GM19023 (cell line): Measurements from ENCODE around the gene ROBO4.

Source experiments
- ATAC-seq: cut with Tn5 transposase; IDR thresholded peaks from one replicate; pipeline ENCODE4 v1.9.1; 2021; ENCODE audit warnings: mild to moderate bottlenecking, moderate library complexity; ENCODE audit not compliant: unreplicated experiment

ROBO4 gene

GRCh38 chr11:124919898-124920297 is 22.2 kb upstream of the ROBO4 start:
- ATAC-seq, result no peak

- ATAC-seq, result no peak
Observed at GRCh38 chr11:124918950-124919349, 21.3 kb upstream of the ROBO4 start, which contains the start of gene HEPN1. TSS of gene HEPN1 (plus strand) at chr11:124919250.

GRCh38 chr11:124917115-124917637 is 19.5 kb upstream of the ROBO4 start:
- ATAC-seq, result no peak

- ATAC-seq, result no peak
Observed at GRCh38 chr11:124916370-124916710, 18.7 kb upstream of the ROBO4 start.

- no peak for ATAC-seq
Observed at GRCh38 chr11:124915541-124916369, 18.1 kb upstream of the ROBO4 start.

- ATAC-seq, result no peak
Observed at GRCh38 chr11:124902616-124903015, 5.0 kb upstream of the ROBO4 start.

GRCh38 chr11:124900464-124900863 is 2.8 kb upstream of the ROBO4 start:
- no peak for ATAC-seq

GRCh38 chr11:124899383-124900145 is 1.9 kb upstream of the ROBO4 start:
- no peak for ATAC-seq

- ATAC-seq, result no peak
Observed at GRCh38 chr11:124898711-124899110, 1.0 kb upstream of the ROBO4 start.

- ATAC-seq, result no peak
Observed at GRCh38 chr11:124898263-124898680, 607 bp upstream of the ROBO4 start.

- ATAC-seq, result no peak
Observed at GRCh38 chr11:124896821-124897391, 759 bp downstream of the ROBO4 start.

- ATAC-seq, result no peak
Observed at GRCh38 chr11:124896071-124896750, 1.5 kb downstream of the ROBO4 start.

- no peak for ATAC-seq
Observed at GRCh38 chr11:124895471-124895971, 2.1 kb downstream of the ROBO4 start.

GRCh38 chr11:124894606-124895430 is 2.8 kb downstream of the ROBO4 start:
- ATAC-seq, result no peak

- no peak for ATAC-seq
Observed at GRCh38 chr11:124893781-124894401, 3.8 kb downstream of the ROBO4 start.

GRCh38 chr11:124892750-124893454 is 4.8 kb downstream of the ROBO4 start:
- no peak for ATAC-seq

- no peak for ATAC-seq
Observed at GRCh38 chr11:124892146-124892545, 5.5 kb downstream of the ROBO4 start.

- ATAC-seq, result no peak
Observed at GRCh38 chr11:124891373-124891861, 6.2 kb downstream of the ROBO4 start.
